HepG2 (cell line): ENCODE measurements around the gene MCM8. TPM values are rescaled to one million over a fixed set of nuclear protein-coding genes. Genes with fewer than 3 reads are reported as not detected.

ENCODE experiments used
- ATAC-seq: fragments of 200-7000 bp; cut with Tn5 transposase; 3 replicates; pipeline ENCODE4 v1.9.1; 2020; ENCODE audit warnings: mild to moderate bottlenecking, moderate library complexity
- BruUV-seq: library from RNA; stranded (reverse); fragments of 400-500 nt; replicated peaks from 2 replicates; lab custom pipeline; 2021; lab: Mats Ljungman, UMichigan
- CTCF ChIA-PET: fragments of 300-600 bp; formaldehyde crosslinking; extraction: SDS; loops from one replicate; lab custom pipeline; 2021; ENCODE audit warnings: low total read pairs, inconsistent platforms, low intra/inter-chr PET ratio; lab: Yijun Ruan, JAX
- POLR2A ChIA-PET: fragments of 350-600 bp; sonication (Branson Sonifier 250); formaldehyde crosslinking; loops from one replicate; lab custom pipeline; 2020; ENCODE audit warnings: antibody characterized with exemption, inconsistent platforms; lab: Yijun Ruan, JAX
- DNase-seq: peaks from one replicate; pipeline ENCODE4 v3.0.0-alpha.2; 2015; ENCODE audit warnings: low spot score
- FAIRE-seq: peaks from 3 replicates; lab custom pipeline; 2011; peaks lifted over from hg19 to GRCh38; lab: Jason Lieb, UNC
- H2AFZ ChIP-seq: one replicate; pipeline ENCODE4 v1.6.1; 2011; ENCODE audit warnings: low read length, inconsistent platforms
- H3K27ac ChIP-seq: fragments of 300-600 bp; 3 replicates; pipeline ENCODE4 v1.8.0; 2011; ENCODE audit warnings: mixed run types, mild to moderate bottlenecking, mixed read lengths, low read length, inconsistent platforms; ENCODE audit not compliant: insufficient read depth; ENCODE audit errors: extremely low read length
- H3K27me3 ChIP-seq, 2 experiments: fragments of 200-600 bp in 1 of 2; 2 replicates in 1 of 2; 3 replicates in 1 of 2; pipeline versions ENCODE4 v1.6.0 to v1.8.0; 2011; ENCODE audit warnings: low read length in 2 of 2, mild to moderate bottlenecking in 2 of 2, moderate library complexity in 2 of 2, inconsistent platforms in 1 of 2; ENCODE audit not compliant: insufficient read depth in 2 of 2, control insufficient read depth in 1 of 2
- H3K36me3 ChIP-seq, 2 experiments: fragments of 200-600 bp in 1 of 2; replicated peaks in 1 of 2; 2 replicates in 1 of 2; 3 replicates in 1 of 2; pipeline versions ENCODE4 v1.5.1 to v1.8.0; 2011; ENCODE audit warnings: low read length in 2 of 2, inconsistent platforms in 1 of 2; ENCODE audit not compliant: insufficient read depth in 2 of 2, control insufficient read depth in 1 of 2
- H3K4me1 ChIP-seq: 2 replicates; pipeline ENCODE4 v1.5.1; 2012; ENCODE audit warnings: low read length, inconsistent platforms; ENCODE audit not compliant: insufficient read depth
- H3K4me2 ChIP-seq: 2 replicates; pipeline ENCODE4 v1.6.0; 2011; ENCODE audit warnings: low read depth, low read length, inconsistent platforms
- H3K4me3 ChIP-seq, 3 experiments: fragments of 200-600 bp in 1 of 3; sonication (generic), shearing (Covaris generic) in 1 of 3; replicated peaks in 1 of 3; 2 replicates each; pipeline ENCODE4 v1.5.1; 2011 to 2016; ENCODE audit warnings: low read length in 3 of 3, inconsistent platforms in 2 of 3, low read depth in 2 of 3, mild to moderate bottlenecking in 2 of 3, control low read depth in 1 of 3, mixed read lengths in 1 of 3; ENCODE audit not compliant: insufficient read depth in 1 of 3
- H3K79me2 ChIP-seq: one replicate; pipeline ENCODE4 v1.6.1; 2011; ENCODE audit warnings: low read length, inconsistent platforms; ENCODE audit not compliant: insufficient read depth
- H3K9ac ChIP-seq: 2 replicates; pipeline ENCODE4 v1.6.0; 2011; ENCODE audit warnings: mild to moderate bottlenecking, low read depth, low read length, inconsistent platforms; ENCODE audit not compliant: insufficient read depth
- H3K9me3 ChIP-seq: 2 replicates; pipeline ENCODE4 v1.5.1; 2012; ENCODE audit warnings: mild to moderate bottlenecking, low read length
- H4K20me1 ChIP-seq: 2 replicates; pipeline ENCODE4 v1.6.0; 2011; ENCODE audit warnings: inconsistent platforms, mild to moderate bottlenecking, low read length, moderate library complexity; ENCODE audit not compliant: insufficient read depth
- FOXK1 ChIP-seq: sonication (generic); formaldehyde crosslinking; IDR thresholded peaks from 2 replicates; pipeline ENCODE4 v1.4.0; 2020; ENCODE audit warnings: low read depth, missing genetic modification reagents, borderline replicate concordance
- MAZ ChIP-seq, 2 experiments: sonication (generic) in 1 of 2; formaldehyde crosslinking in 1 of 2; IDR thresholded peaks; 2 replicates each; pipeline versions ENCODE4 v1.5.0 to v1.6.1; 2012 to 2020; ENCODE audit warnings: low read depth in 2 of 2, mild to moderate bottlenecking in 2 of 2, borderline replicate concordance in 1 of 2, improper control_type of control experiment in 1 of 2, low read length in 1 of 2, missing genetic modification reagents in 1 of 2, moderate library complexity in 1 of 2
- POLR2AphosphoS5 ChIP-seq: IDR thresholded peaks from 2 replicates; pipeline ENCODE4 v1.6.1; 2012; ENCODE audit warnings: low read depth, low read length
- REXO4 ChIP-seq: sonication (generic); formaldehyde crosslinking; IDR thresholded peaks from 2 replicates; pipeline ENCODE4 v1.8.0; 2022; ENCODE audit warnings: missing genetic modification reagents, mild to moderate bottlenecking, borderline replicate concordance
- ZNF557 ChIP-seq: sonication (generic); formaldehyde crosslinking; IDR thresholded peaks from 2 replicates; pipeline ENCODE4 v1.4.0; 2020; ENCODE audit warnings: missing genetic modification reagents
- ZNF577 ChIP-seq: sonication (generic); formaldehyde crosslinking; IDR thresholded peaks from 2 replicates; pipeline ENCODE4 v1.4.0; 2020; ENCODE audit warnings: mild to moderate bottlenecking, low read depth, missing genetic modification reagents, borderline replicate concordance
- ZNF609 ChIP-seq: sonication (generic); formaldehyde crosslinking; IDR thresholded peaks from 2 replicates; pipeline ENCODE4 v1.4.0; 2020; ENCODE audit warnings: mild to moderate bottlenecking, missing genetic modification reagents, borderline replicate concordance
- WGBS: methylation state at CpG from one replicate; pipeline ENCODE4 v1.1.6; 2017; ENCODE audit warnings: low lambda C conversion rate; 5-methylcytosine and 5-hydroxymethylcytosine counted together
- in situ Hi-C: cut with HindIII; loops from 2 replicates; pipeline ENCODE4 v1.10.0; 2017; ENCODE audit warnings: low pct_unique_long_range_greater_than_20kb; ENCODE audit not compliant: extremely low pct_ligation_motif_present
- intact Hi-C: fragments of 100-400 bp; cut with micrococcal nuclease; formaldehyde crosslinking; loops from one replicate; pipeline ENCODE4 v1.10.0; 2022; ENCODE audit not compliant: unreplicated experiment
- polyA plus RNA-seq, 8 experiments: library from polyadenylated mRNA; depleted of rRNA in 3 of 8; stranded (reverse) in 7 of 8; unstranded in 1 of 8; fragments of >200 nt; fragmentation: Illumina TruSeq in 4 of 8; extraction: Trizol in 4 of 8; gene quantifications; 2 replicates each; pipeline versions ENCODE4 v1.2.1 to v1.2.3, GENCODE V29; 2011 to 2016; ENCODE audit warnings: low read depth in 4 of 8, missing spikeins in 1 of 8, mixed read lengths in 1 of 8; ENCODE audit not compliant: insufficient read depth in 1 of 8
- total RNA-seq, 5 experiments: library from RNA; depleted of rRNA; stranded (reverse); fragments of >200 nt; fragmentation: Illumina TruSeq; extraction: Trizol; gene quantifications; 2 replicates each; pipeline ENCODE4 v1.2.3, GENCODE V29; 2016; ENCODE audit warnings: low read depth in 1 of 5
- TF ChIP-seq, protein P1 (sequence below): sonication (generic); formaldehyde crosslinking; IDR thresholded peaks from 2 replicates; pipeline ENCODE4 v1.4.0; 2020; ENCODE audit warnings: mild to moderate bottlenecking, missing genetic modification reagents

The MCM8 gene
- total and polyA plus RNA-seq, 2 of the 13 experiments (the other 11 are each of a cell fraction or from before 2014, with no cell fraction given), result 11.5 to 59.3 TPM

DNA sequence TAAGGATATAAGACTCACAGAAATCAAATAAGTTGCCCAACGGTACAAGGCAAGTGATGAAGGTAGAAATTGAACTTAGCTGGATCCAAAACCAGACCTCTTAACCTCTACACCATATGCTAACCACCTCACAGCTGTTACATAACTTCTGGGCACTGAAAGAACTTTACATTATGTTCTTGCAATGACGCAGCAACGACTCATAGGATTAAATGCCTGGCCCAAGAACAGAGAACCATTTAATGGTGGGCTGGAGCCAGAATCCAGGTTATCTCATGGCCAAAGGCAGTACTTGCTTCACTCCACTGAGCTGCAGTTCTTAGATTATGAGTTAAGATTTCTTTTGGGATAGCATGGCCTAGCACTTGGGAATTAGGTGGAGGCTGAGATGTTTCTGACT lies 4.5 kb upstream of the MCM8 start:
- H3K9ac ChIP-seq, result no peak overlapping the region
- 91% methylated on average over 3 of the region's 3 CpGs for WGBS
- ATAC-seq (no peak), DNase-seq (no peak), FAIRE-seq (no peak)
- H3K9me3 ChIP-seq, result no peaks in the 10 kb centered on the region
- peaks cover 19% of the 10 kb centered on the region for H3K4me1 ChIP-seq
- no peak overlapping the region for H3K4me2 ChIP-seq
- no peak overlapping the region for H3K4me3 ChIP-seq
- H4K20me1 ChIP-seq, result no peaks in the 10 kb centered on the region
- no TSS peak for BruUV-seq
- ChIA-PET POLR2A (no interaction called here), CTCF (no interaction called here)
- no peaks in the 10 kb centered on the region; a peak in 1 of 5 replicates for H3K27me3 ChIP-seq
- intact Hi-C loops (no loop called here), in situ Hi-C loops (no loop called here)
- no peak overlapping the region for H3K27ac ChIP-seq
- H2AFZ ChIP-seq, result no peak overlapping the region
- peaks cover 21 to 66% of the 10 kb centered on the region in 2 experiments for H3K36me3 ChIP-seq
- TF ChIP-seq POLR2AphosphoS5 (no peak), REXO4 (CRISPR knock-in tag) (no peak), MAZ (IDR thresholded peaks at IDR 0.05; ENCODE audit: borderline replicate concordance, low read depth, low read length) (no peak), MAZ (CRISPR knock-in tag; IDR thresholded peaks at IDR 0.05; ENCODE audit: low read depth) (no peak), ZNF557 (CRISPR knock-in tag) (no peak), ZNF577 (no peak), FOXK1 (CRISPR knock-in tag) (no peak), ZNF609 (CRISPR knock-in tag) (no peak)
- TF ChIP-seq, protein P1, sequence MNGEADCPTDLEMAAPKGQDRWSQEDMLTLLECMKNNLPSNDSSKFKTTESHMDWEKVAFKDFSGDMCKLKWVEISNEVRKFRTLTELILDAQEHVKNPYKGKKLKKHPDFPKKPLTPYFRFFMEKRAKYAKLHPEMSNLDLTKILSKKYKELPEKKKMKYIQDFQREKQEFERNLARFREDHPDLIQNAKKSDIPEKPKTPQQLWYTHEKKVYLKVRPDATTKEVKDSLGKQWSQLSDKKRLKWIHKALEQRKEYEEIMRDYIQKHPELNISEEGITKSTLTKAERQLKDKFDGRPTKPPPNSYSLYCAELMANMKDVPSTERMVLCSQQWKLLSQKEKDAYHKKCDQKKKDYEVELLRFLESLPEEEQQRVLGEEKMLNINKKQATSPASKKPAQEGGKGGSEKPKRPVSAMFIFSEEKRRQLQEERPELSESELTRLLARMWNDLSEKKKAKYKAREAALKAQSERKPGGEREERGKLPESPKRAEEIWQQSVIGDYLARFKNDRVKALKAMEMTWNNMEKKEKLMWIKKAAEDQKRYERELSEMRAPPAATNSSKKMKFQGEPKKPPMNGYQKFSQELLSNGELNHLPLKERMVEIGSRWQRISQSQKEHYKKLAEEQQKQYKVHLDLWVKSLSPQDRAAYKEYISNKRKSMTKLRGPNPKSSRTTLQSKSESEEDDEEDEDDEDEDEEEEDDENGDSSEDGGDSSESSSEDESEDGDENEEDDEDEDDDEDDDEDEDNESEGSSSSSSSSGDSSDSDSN (CRISPR knock-in tag), result no peak
- H3K79me2 ChIP-seq, result peaks cover 25% of the 10 kb centered on the region
